ENCODE results near the gene REX1BD.

DNA sequence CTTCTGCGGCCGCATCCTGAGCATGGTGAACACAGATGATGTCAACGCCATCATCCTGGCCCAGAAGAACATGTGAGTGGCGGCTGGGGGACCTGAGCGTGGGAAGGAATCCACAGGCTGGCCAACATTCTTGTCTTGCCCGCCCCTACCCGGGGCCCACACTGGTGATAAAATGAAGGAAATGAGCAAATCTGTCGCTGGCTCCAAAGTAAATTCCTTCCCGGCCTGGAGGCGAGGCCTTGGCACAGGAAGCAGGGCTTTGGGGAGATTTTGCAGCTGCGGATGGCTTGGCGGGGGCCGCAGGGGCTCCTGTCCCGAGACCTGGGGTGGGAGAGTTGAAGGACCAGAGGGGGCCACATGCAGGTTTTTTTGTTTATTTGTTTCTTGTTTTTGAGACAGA, 26.5 kb upstream of the REX1BD start:
- no peak for TF ChIP-seq POLR2A (IDR thresholded peaks at IDR 0.05; ENCODE audit: low read depth, low read length)
- TF ChIP-seq, protein P1, sequence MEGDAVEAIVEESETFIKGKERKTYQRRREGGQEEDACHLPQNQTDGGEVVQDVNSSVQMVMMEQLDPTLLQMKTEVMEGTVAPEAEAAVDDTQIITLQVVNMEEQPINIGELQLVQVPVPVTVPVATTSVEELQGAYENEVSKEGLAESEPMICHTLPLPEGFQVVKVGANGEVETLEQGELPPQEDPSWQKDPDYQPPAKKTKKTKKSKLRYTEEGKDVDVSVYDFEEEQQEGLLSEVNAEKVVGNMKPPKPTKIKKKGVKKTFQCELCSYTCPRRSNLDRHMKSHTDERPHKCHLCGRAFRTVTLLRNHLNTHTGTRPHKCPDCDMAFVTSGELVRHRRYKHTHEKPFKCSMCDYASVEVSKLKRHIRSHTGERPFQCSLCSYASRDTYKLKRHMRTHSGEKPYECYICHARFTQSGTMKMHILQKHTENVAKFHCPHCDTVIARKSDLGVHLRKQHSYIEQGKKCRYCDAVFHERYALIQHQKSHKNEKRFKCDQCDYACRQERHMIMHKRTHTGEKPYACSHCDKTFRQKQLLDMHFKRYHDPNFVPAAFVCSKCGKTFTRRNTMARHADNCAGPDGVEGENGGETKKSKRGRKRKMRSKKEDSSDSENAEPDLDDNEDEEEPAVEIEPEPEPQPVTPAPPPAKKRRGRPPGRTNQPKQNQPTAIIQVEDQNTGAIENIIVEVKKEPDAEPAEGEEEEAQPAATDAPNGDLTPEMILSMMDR (conservative IDR thresholded peaks at IDR 0.05; ENCODE audit: low read depth, low read length), result no peak
- no peak for TF ChIP-seq MAZ (IDR thresholded peaks at IDR 0.05; ENCODE audit: borderline replicate concordance, low read depth, low read length)
- no peak for TF ChIP-seq CEBPB (IDR thresholded peaks at IDR 0.05; ENCODE audit: low read depth, low read length)
- TF ChIP-seq RFX5 (IDR thresholded peaks at IDR 0.05; ENCODE audit: low read depth, low read length), result no peak
- TF ChIP-seq RAD21 (IDR thresholded peaks at IDR 0.05; ENCODE audit: low read length), result no peak
- no peak for TF ChIP-seq MXI1 (IDR thresholded peaks at IDR 0.05; ENCODE audit: borderline replicate concordance, low read depth, low read length)
- no peak for TF ChIP-seq BHLHE40 (IDR thresholded peaks at IDR 0.05; ENCODE audit: low read depth, low read length)
- TF ChIP-seq SMC3 (IDR thresholded peaks at IDR 0.05; ENCODE audit: low read depth, low read length), result no peak
- TF ChIP-seq MAFK (IDR thresholded peaks at IDR 0.05; ENCODE audit: low read depth, low read length), result no peak
- TF ChIP-seq NFE2L2 (IDR thresholded peaks at IDR 0.05; ENCODE audit: low read depth, low read length), result no peak
- TF ChIP-seq, protein P2, sequence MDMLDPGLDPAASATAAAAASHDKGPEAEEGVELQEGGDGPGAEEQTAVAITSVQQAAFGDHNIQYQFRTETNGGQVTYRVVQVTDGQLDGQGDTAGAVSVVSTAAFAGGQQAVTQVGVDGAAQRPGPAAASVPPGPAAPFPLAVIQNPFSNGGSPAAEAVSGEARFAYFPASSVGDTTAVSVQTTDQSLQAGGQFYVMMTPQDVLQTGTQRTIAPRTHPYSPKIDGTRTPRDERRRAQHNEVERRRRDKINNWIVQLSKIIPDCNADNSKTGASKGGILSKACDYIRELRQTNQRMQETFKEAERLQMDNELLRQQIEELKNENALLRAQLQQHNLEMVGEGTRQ (IDR thresholded peaks at IDR 0.05; ENCODE audit: low read depth, low read length), result no peak

All from IMR-90 (cell line).